ENCODE data around the gene CFAP57.

GRCh38 chr1:43206600-43207228, 34.6 kb downstream of the CFAP57 start:
- peak; percentile 27 to 76 for TF ChIP-seq POLR2A (IDR thresholded peaks at IDR 0.05; ENCODE audit: control extremely low read depth in 1 of 2, low read depth in 2 of 2, low read length in 2 of 2)
- no peak for TF ChIP-seq SUZ12 (IDR thresholded peaks at IDR 0.05; ENCODE audit: low read length)

Measured in H1 (cell line).